PC-3 (cell line): ENCODE data around the gene NSFL1C. TPM values are rescaled to one million over a fixed set of nuclear protein-coding genes. Genes with fewer than 3 reads are reported as not detected.

ENCODE experiments used
- ATAC-seq: fragments of 200-7000 bp; cut with Tn5 transposase; 2 replicates; pipeline ENCODE4 v1.9.1; 2020; ENCODE audit warnings: mild to moderate bottlenecking, moderate library complexity
- BruUV-seq: library from RNA; stranded (reverse); fragments of 400-500 nt; replicated peaks from 2 replicates; lab custom pipeline; 2021; lab: Mats Ljungman, UMichigan
- CTCF ChIA-PET: fragments of 300-600 bp; sonication (Branson Sonifier 250); formaldehyde crosslinking; loops from one replicate; lab custom pipeline; 2022; ENCODE audit warnings: antibody characterized with exemption; lab: Charles Lee
- POLR2A ChIA-PET: fragments of 300-600 bp; sonication (Branson Sonifier 250); formaldehyde crosslinking; loops from one replicate; lab custom pipeline; 2022; ENCODE audit warnings: antibody characterized with exemption; ENCODE audit not compliant: unreplicated experiment; lab: Charles Lee
- DNase-seq: peaks from one replicate; pipeline ENCODE4 v3.0.0-alpha.2; 2015
- H2AFZ ChIP-seq: fragments of 300-600 bp; sonication (generic); 2 replicates; pipeline ENCODE4 v1.6.0; 2016; ENCODE audit warnings: antibody characterized with exemption, low read length
- H3F3A ChIP-seq: fragments of 300-600 bp; sonication (generic); one replicate; pipeline ENCODE4 v1.6.0; 2017; ENCODE audit warnings: antibody characterized with exemption, low read length, control low read depth, mild to moderate bottlenecking; ENCODE audit not compliant: unreplicated experiment
- H3K27ac ChIP-seq: fragments of 300-600 bp; sonication (generic); 2 replicates; pipeline ENCODE4 v1.5.1; 2016; ENCODE audit warnings: mild to moderate bottlenecking, low read length
- H3K27me3 ChIP-seq: fragments of 300-600 bp; sonication (generic); 2 replicates; pipeline ENCODE4 v1.6.1; 2016; ENCODE audit warnings: low read length, mixed read lengths
- H3K36me3 ChIP-seq: fragments of 300-600 bp; sonication (generic); 2 replicates; pipeline ENCODE4 v1.6.1; 2016; ENCODE audit warnings: low read depth, mixed run types, low read length, mixed read lengths
- H3K4me1 ChIP-seq: fragments of 300-600 bp; sonication (generic); 2 replicates; pipeline ENCODE4 v1.5.1; 2016; ENCODE audit warnings: low read length; ENCODE audit not compliant: insufficient read depth
- H3K4me2 ChIP-seq: fragments of 300-600 bp; sonication (generic); 2 replicates; pipeline ENCODE4 v1.6.0; 2016; ENCODE audit warnings: low read length
- H3K4me3 ChIP-seq: fragments of 300-600 bp; sonication (generic); 2 replicates; pipeline ENCODE4 v1.5.1; 2016; ENCODE audit warnings: mild to moderate bottlenecking, low read length, mixed read lengths
- H3K79me2 ChIP-seq: fragments of 300-600 bp; sonication (generic); 2 replicates; pipeline ENCODE4 v1.6.1; 2017; ENCODE audit warnings: low read length, mixed read lengths
- H3K9ac ChIP-seq: fragments of 300-600 bp; sonication (generic); 2 replicates; pipeline ENCODE4 v1.6.0; 2016; ENCODE audit warnings: mild to moderate bottlenecking, low read length
- H3K9me2 ChIP-seq: fragments of 300-600 bp; sonication (generic); replicated peaks from 2 replicates; pipeline ENCODE4 v1.6.1; 2016; ENCODE audit warnings: mixed run types, low read length, mixed read lengths
- H3K9me3 ChIP-seq: fragments of 300-600 bp; sonication (generic); 2 replicates; pipeline ENCODE4 v1.6.1; 2016; ENCODE audit warnings: low read length, mixed read lengths
- H4K20me1 ChIP-seq: fragments of 300-600 bp; sonication (generic); 2 replicates; pipeline ENCODE4 v1.6.1; 2016; ENCODE audit warnings: low read length, mixed read lengths
- CTCF ChIP-seq: fragments of 300-600 bp; sonication (generic); conservative IDR thresholded peaks from 2 replicates; pipeline ENCODE4 v1.5.1; 2017; ENCODE audit warnings: antibody characterized with exemption, low read depth, mild to moderate bottlenecking, low read length
- EZH2 ChIP-seq: fragments of 300-600 bp; sonication (generic); IDR thresholded peaks from one replicate; pipeline ENCODE4 v1.6.1; 2017; ENCODE audit warnings: antibody characterized with exemption, mild to moderate bottlenecking, low read length; ENCODE audit not compliant: unreplicated experiment
- EZH2phosphoT487 ChIP-seq: fragments of 300-600 bp; sonication (generic); IDR thresholded peaks from 2 replicates; pipeline ENCODE4 v1.6.1; 2018; ENCODE audit warnings: mild to moderate bottlenecking, antibody characterized with exemption, low read length, borderline replicate concordance
- intact Hi-C: fragments of 100-400 bp; cut with micrococcal nuclease; formaldehyde crosslinking; loops from 2 replicates; pipeline ENCODE4 v1.9.0; 2023
- total RNA-seq: library from RNA; depleted of rRNA; stranded (reverse); fragments of >200 nt; gene quantifications from 2 replicates; pipeline ENCODE4 v1.2.3, GENCODE V29; 2014

NSFL1C gene
- total RNA-seq, 1 experiment from 2014 or later = 170 TPM

- H3K27me3 ChIP-seq = no peaks in the 10 kb centered on the region
- no peaks in the 10 kb centered on the region for H3K9me2 ChIP-seq
- TF ChIP-seq EZH2 (no peak), CTCF (no peak), EZH2phosphoT487 (no peak)
- H4K20me1 ChIP-seq = no peaks in the 10 kb centered on the region
- H3K9ac ChIP-seq = no peak overlapping the region
- H3K4me1 ChIP-seq = peaks cover 52% of the 10 kb centered on the region
- H3F3A ChIP-seq = peaks cover 12% of the 10 kb centered on the region
- H3K4me3 ChIP-seq = no peak overlapping the region
- CTCF ChIA-PET = no interaction called here
- ATAC-seq = no peak
- H3K27ac ChIP-seq = no peak overlapping the region
- H3K79me2 ChIP-seq = no peaks in the 10 kb centered on the region
- no peak overlapping the region for H3K4me2 ChIP-seq
- POLR2A ChIA-PET = no interaction called here
- no peaks in the 10 kb centered on the region for H3K9me3 ChIP-seq
- no TSS peak for BruUV-seq
- H3K36me3 ChIP-seq = no peaks in the 10 kb centered on the region
- DNase-seq = no peak
- no peak overlapping the region for H2AFZ ChIP-seq
- intact Hi-C loops = no loop called here
Measured at GRCh38 chr20:1479831-1480595, 13.4 kb upstream of the NSFL1C start.

- Histone ChIP-seq H3K4me1 (peaks cover 43% of the 10 kb centered on the region), H3K27ac (peak overlapping the region; percentile 85), H3K9me3 (no peaks in the 10 kb centered on the region), H3F3A (peaks cover 3% of the 10 kb centered on the region), H3K4me2 (peak overlapping the region; percentile 68), H3K36me3 (no peaks in the 10 kb centered on the region), H3K79me2 (no peaks in the 10 kb centered on the region), H3K4me3 (peak overlapping the region; percentile 24), H2AFZ (peak overlapping the region; percentile 40), H3K9me2 (no peaks in the 10 kb centered on the region), H3K9ac (peak overlapping the region; percentile 41; the same call in 1 of the 2 replicates), H4K20me1 (no peaks in the 10 kb centered on the region), H3K27me3 (no peaks in the 10 kb centered on the region)
- intact Hi-C loops = no loop called here
- BruUV-seq = no TSS peak
- ATAC-seq (peak; percentile 91), DNase-seq (peak; percentile 97)
- TF ChIP-seq EZH2 = no peak
- no peak for TF ChIP-seq CTCF
- TF ChIP-seq EZH2phosphoT487 = no peak
- ChIA-PET CTCF (interaction anchor here (0.6 to 2.7 kb wide), 2 partner anchors 12 to 25 kb away, joined by 3 to 17 read pairs; no protein-coding TSS in a partner anchor), POLR2A (no interaction called here)
Measured at GRCh38 chr20:1478566-1478965, 11.9 kb upstream of the NSFL1C start.

- no peak for TF ChIP-seq EZH2phosphoT487
- TF ChIP-seq EZH2 = no peak
- no peak for TF ChIP-seq CTCF
- peak overlapping the region; percentile 85 for H3K27ac ChIP-seq
- H3K4me1 ChIP-seq = peaks cover 44% of the 10 kb centered on the region
- ChIA-PET POLR2A (no interaction called here), CTCF (interaction anchor here (2.7 kb wide), 1 partner anchor 26 kb away, joined by 17 read pairs; no protein-coding TSS in a partner anchor)
- BruUV-seq = TSS peak; percentile 87
- H3K9me3 ChIP-seq = no peaks in the 10 kb centered on the region
- no peaks in the 10 kb centered on the region for H3F3A ChIP-seq
- no peaks in the 10 kb centered on the region for H3K79me2 ChIP-seq
- H3K4me3 ChIP-seq = peak overlapping the region; percentile 24
- no peaks in the 10 kb centered on the region for H3K27me3 ChIP-seq
- peak overlapping the region; percentile 41; the same call in 1 of the 2 replicates for H3K9ac ChIP-seq
- intact Hi-C loops = no loop called here
- 0 out of 2 replicates have a peak overlapping the region, but pooled peaks have one; percentile 40 for H2AFZ ChIP-seq
- no peaks in the 10 kb centered on the region for H3K36me3 ChIP-seq
- no peaks in the 10 kb centered on the region for H3K9me2 ChIP-seq
- peak; percentile 21 for ATAC-seq
- H4K20me1 ChIP-seq = no peaks in the 10 kb centered on the region
- H3K4me2 ChIP-seq = peak overlapping the region; percentile 68
- DNase-seq = peak; percentile 74
Measured at GRCh38 chr20:1477896-1478490, 11.3 kb upstream of the NSFL1C start.
